ENCODE measurements around the gene NPFF.

Gene NPFF

DNA sequence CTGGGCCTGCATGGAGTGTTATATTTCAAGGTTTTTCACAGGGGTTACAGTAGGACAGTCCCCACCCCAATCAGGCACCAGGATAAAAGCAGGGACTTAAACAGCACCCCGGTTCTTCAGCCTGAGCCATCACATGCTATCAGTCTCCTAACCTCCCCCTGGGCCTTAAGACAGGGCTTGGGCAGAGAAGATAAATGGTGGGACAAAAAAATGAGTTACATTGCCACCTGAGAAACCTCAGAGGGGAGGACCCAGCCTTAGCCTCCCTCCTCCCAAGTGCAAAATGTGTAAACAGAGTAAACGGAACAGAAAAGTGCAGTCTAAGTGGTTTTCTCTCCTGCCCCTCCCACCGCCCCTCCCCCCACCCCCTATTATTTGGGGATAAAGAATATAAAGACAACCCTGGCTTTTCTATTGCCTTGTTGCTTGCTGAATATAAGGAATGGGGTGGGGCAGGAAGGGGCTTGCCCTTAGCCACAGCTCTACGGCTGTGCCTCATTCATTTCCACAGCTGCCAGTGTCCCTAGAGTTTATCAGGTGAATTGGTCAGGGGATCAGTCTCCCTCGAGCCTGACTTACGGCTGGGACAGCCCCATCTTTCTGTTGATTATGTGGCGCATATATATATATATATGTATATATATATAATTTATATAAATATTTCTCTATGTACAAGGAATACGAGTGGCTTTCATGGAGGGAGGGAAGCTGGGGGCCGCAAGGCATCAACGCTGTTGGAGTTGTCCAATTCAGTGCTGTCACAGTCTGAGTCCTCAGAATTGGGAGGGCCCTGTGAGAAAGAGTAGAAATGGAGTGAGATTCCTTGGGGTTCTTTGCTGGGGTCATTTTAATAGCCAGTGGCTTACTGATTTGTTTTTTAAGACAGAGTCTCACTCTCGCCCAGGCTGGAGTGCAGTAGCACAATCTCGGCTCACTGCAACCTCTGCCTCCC, 26.5 kb downstream of the NPFF start:
- TF ChIP-seq, protein P1, sequence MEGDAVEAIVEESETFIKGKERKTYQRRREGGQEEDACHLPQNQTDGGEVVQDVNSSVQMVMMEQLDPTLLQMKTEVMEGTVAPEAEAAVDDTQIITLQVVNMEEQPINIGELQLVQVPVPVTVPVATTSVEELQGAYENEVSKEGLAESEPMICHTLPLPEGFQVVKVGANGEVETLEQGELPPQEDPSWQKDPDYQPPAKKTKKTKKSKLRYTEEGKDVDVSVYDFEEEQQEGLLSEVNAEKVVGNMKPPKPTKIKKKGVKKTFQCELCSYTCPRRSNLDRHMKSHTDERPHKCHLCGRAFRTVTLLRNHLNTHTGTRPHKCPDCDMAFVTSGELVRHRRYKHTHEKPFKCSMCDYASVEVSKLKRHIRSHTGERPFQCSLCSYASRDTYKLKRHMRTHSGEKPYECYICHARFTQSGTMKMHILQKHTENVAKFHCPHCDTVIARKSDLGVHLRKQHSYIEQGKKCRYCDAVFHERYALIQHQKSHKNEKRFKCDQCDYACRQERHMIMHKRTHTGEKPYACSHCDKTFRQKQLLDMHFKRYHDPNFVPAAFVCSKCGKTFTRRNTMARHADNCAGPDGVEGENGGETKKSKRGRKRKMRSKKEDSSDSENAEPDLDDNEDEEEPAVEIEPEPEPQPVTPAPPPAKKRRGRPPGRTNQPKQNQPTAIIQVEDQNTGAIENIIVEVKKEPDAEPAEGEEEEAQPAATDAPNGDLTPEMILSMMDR (IDR thresholded peaks at IDR 0.05; ENCODE audit: poor library complexity, severe bottlenecking) = no peak
- Histone ChIP-seq H3K9me3 (ENCODE audit: severe bottlenecking) (no peaks in the 10 kb centered on the region), H3K27ac (ENCODE audit: poor library complexity, severe bottlenecking) (peak overlapping the region; percentile 26), H3K4me1 (ENCODE audit: insufficient read depth, poor library complexity, severe bottlenecking) (peaks cover 7% of the 10 kb centered on the region), H3K36me3 (ENCODE audit: low read depth) (peaks cover 96% of the 10 kb centered on the region), H3K4me3 (ENCODE audit: severe bottlenecking) (no peak overlapping the region), H3K27me3 (ENCODE audit: insufficient read depth, poor library complexity, severe bottlenecking) (no peaks in the 10 kb centered on the region)
- DNase-seq (ENCODE audit: low spot score) (no peak), ATAC-seq (ENCODE audit: low read depth) (peak; percentile 9; the same call in 1 of the 3 replicates)

DNA sequence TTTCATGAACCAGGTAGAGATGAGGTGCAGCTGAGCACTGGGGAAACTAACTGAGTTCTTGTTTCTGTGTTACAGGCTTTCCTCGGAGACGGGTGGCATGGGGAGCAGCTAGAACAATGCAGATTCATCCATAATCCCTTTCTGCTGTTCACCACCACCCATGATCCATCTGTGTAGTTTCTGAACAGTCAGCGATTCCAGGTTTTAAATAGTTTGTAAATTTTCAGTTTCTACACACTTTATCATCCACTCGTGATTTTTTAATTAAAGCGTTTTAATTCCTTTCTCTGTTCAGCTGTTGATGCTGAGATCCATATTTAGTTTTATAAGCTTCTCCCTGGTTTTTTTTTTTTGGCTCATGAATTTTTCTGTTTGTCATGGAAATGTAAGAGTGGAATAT, 28.0 kb downstream of the NPFF start:
- Histone ChIP-seq H3K27ac (ENCODE audit: poor library complexity, severe bottlenecking) (peak overlapping the region; percentile 11), H3K4me3 (ENCODE audit: severe bottlenecking) (no peak overlapping the region), H3K36me3 (ENCODE audit: low read depth) (peaks cover 96% of the 10 kb centered on the region), H3K9me3 (ENCODE audit: severe bottlenecking) (no peaks in the 10 kb centered on the region), H3K27me3 (ENCODE audit: insufficient read depth, poor library complexity, severe bottlenecking) (no peaks in the 10 kb centered on the region), H3K4me1 (ENCODE audit: insufficient read depth, poor library complexity, severe bottlenecking) (peaks cover 7% of the 10 kb centered on the region)
- ATAC-seq (ENCODE audit: low read depth) (no peak), DNase-seq (ENCODE audit: low spot score) (no peak)
- TF ChIP-seq, protein P1 (IDR thresholded peaks at IDR 0.05; ENCODE audit: poor library complexity, severe bottlenecking) = no peak

DNA sequence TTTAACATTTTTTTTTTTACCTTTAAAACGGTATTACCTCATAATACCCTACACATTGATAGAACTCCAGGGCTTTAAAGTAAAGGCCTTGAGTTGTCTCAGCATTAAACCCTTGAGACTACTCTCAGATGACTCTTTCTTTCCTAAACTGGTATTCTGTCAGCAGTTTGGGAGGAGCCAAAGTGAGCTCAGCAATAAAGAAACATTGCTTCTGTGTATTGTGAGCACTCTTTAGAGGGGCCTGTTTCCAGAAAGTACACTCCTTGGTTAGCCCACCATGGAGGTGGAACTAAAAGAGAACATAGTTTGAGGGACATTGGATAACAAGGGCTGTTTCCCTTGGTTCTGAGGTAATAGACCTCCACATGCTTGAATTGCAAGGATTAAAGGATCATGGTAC, 28.4 kb downstream of the NPFF start:
- H3K36me3 ChIP-seq (ENCODE audit: low read depth) = peaks cover 97% of the 10 kb centered on the region
- H3K9me3 ChIP-seq (ENCODE audit: severe bottlenecking) = no peaks in the 10 kb centered on the region
- TF ChIP-seq, protein P1 (IDR thresholded peaks at IDR 0.05; ENCODE audit: poor library complexity, severe bottlenecking) = no peak
- no peak overlapping the region for H3K4me3 ChIP-seq (ENCODE audit: severe bottlenecking)
- DNase-seq (ENCODE audit: low spot score) (no peak), ATAC-seq (ENCODE audit: low read depth) (no peak)
- peaks cover 7% of the 10 kb centered on the region for H3K4me1 ChIP-seq (ENCODE audit: insufficient read depth, poor library complexity, severe bottlenecking)
- no peaks in the 10 kb centered on the region for H3K27me3 ChIP-seq (ENCODE audit: insufficient read depth, poor library complexity, severe bottlenecking)
- peak overlapping the region; percentile 11 for H3K27ac ChIP-seq (ENCODE audit: poor library complexity, severe bottlenecking)

DNA sequence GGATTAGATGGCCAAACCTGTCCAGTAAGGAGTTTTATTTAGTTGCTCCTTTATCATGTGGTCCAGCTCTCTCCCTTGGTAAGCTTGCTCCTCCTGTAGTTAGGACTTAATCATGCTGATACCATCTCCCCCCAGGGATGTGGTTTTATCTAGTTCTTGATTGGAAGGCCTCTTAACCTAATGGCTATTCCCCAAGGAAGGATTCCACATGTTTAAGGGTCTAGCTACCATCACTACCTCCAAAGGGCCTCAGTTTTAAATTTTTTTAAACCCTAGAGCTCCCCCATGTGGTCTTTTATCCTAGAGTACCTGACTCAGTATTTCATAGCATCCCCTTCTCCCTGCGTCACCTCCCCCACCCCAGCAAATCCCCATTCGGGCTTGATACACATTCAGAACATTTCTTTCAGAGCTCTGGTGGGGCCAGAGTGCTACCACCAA, 30.5 kb downstream of the NPFF start:
- no peak overlapping the region for H3K27ac ChIP-seq (ENCODE audit: poor library complexity, severe bottlenecking)
- no peak overlapping the region for H3K4me3 ChIP-seq (ENCODE audit: severe bottlenecking)
- H3K9me3 ChIP-seq (ENCODE audit: severe bottlenecking) = no peaks in the 10 kb centered on the region
- TF ChIP-seq, protein P1 (IDR thresholded peaks at IDR 0.05; ENCODE audit: poor library complexity, severe bottlenecking) = peak; percentile 37
- no peaks in the 10 kb centered on the region for H3K27me3 ChIP-seq (ENCODE audit: insufficient read depth, poor library complexity, severe bottlenecking)
- peaks cover 7% of the 10 kb centered on the region for H3K4me1 ChIP-seq (ENCODE audit: insufficient read depth, poor library complexity, severe bottlenecking)
- ATAC-seq (ENCODE audit: low read depth) = no peak
- no peak for DNase-seq (ENCODE audit: low spot score)
- H3K36me3 ChIP-seq (ENCODE audit: low read depth) = peaks cover 99% of the 10 kb centered on the region

DNA sequence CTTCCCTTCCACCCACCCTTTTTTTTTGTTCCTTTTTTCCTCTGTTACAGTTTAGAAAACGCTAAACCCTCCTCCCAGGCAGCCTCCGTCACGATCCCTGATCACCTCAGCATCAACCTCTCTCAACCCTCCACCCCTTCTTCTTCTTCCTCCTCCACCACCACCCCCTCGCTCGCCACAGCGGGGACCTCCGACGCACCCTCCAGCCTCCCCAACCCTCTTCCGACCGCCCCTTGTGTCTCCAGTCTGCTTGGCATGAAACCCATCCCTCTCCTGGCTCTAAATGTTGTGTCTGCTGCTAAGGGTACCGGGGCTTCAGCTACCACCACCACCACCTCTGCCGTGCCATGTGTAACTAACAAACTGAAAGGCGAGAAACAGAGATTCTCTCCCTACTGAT, 32.5 kb downstream of the NPFF start:
- TF ChIP-seq, protein P1 (IDR thresholded peaks at IDR 0.05; ENCODE audit: poor library complexity, severe bottlenecking) = no peak
- DNase-seq (ENCODE audit: low spot score) (no peak), ATAC-seq (ENCODE audit: low read depth) (no peak)
- H3K27me3 ChIP-seq (ENCODE audit: insufficient read depth, poor library complexity, severe bottlenecking) = no peaks in the 10 kb centered on the region
- H3K4me1 ChIP-seq (ENCODE audit: insufficient read depth, poor library complexity, severe bottlenecking) = peaks cover 3% of the 10 kb centered on the region
- peaks cover 98% of the 10 kb centered on the region for H3K36me3 ChIP-seq (ENCODE audit: low read depth)
- no peak overlapping the region for H3K27ac ChIP-seq (ENCODE audit: poor library complexity, severe bottlenecking)
- no peaks in the 10 kb centered on the region for H3K9me3 ChIP-seq (ENCODE audit: severe bottlenecking)
- no peak overlapping the region for H3K4me3 ChIP-seq (ENCODE audit: severe bottlenecking)

All from RWPE2 (cell line).